GM12878 (cell line): Measurements from ENCODE around the gene MEP1B. TPM values are rescaled to one million over a fixed set of nuclear protein-coding genes. Genes with fewer than 3 reads are reported as not detected.

Experiments
- ATAC-seq: fragments of 200-7000 bp; cut with Tn5 transposase; 3 replicates; pipeline ENCODE4 v1.9.1; 2020; ENCODE audit warnings: mild to moderate bottlenecking, moderate library complexity
- BruUV-seq: library from RNA; stranded (reverse); fragments of 400-500 nt; replicated peaks from 2 replicates; lab custom pipeline; 2021; lab: Mats Ljungman, UMichigan
- CTCF ChIA-PET: fragments of 300-600 bp; sonication (Branson Sonifier 250); formaldehyde crosslinking; extraction: SDS; loops from one replicate; lab custom pipeline; 2021; ENCODE audit warnings: inconsistent platforms; lab: Yijun Ruan, JAX
- POLR2A ChIA-PET: fragments of 350-600 bp; formaldehyde crosslinking; extraction: SDS; loops from one replicate; lab custom pipeline; 2021; ENCODE audit warnings: inconsistent platforms; lab: Charles Lee
- RAD21 ChIA-PET: fragments of 300-600 bp; sonication (Branson Sonifier 250); formaldehyde crosslinking; loops from one replicate; lab custom pipeline; 2023; ENCODE audit warnings: antibody characterized with exemption; ENCODE audit not compliant: unreplicated experiment; lab: Charles Lee
- SMC1A ChIA-PET: fragments of 300-600 bp; sonication (Branson Sonifier 250); formaldehyde crosslinking; loops from one replicate; lab custom pipeline; 2023; ENCODE audit not compliant: unreplicated experiment, uncharacterized antibody; lab: Charles Lee
- DNase-seq: peaks from one replicate; pipeline ENCODE4 v3.0.0-alpha.2; 2011; ENCODE audit warnings: low read depth, low spot score
- FAIRE-seq: peaks from 3 replicates; lab custom pipeline; 2011; peaks lifted over from hg19 to GRCh38; lab: Jason Lieb, UNC
- H2AFZ ChIP-seq: 2 replicates; pipeline ENCODE4 v1.6.0; 2011; ENCODE audit warnings: low read depth, low read length, control low read depth; ENCODE audit not compliant: control insufficient read depth
- H3K27ac ChIP-seq: 2 replicates; pipeline ENCODE4 v1.5.1; 2011; ENCODE audit warnings: control low read depth; ENCODE audit not compliant: control insufficient read depth, insufficient read depth
- H3K27me3 ChIP-seq, 2 experiments: replicated peaks in 1 of 2; 2 replicates each; pipeline versions ENCODE4 v1.6.0 to v1.6.1; 2011; ENCODE audit warnings: low read length in 1 of 2; ENCODE audit not compliant: control insufficient read depth in 2 of 2, insufficient read depth in 2 of 2
- H3K36me3 ChIP-seq, 2 experiments: 2 replicates each; pipeline ENCODE4 v1.5.1; 2011; ENCODE audit warnings: low read length in 1 of 2; ENCODE audit not compliant: control insufficient read depth in 2 of 2, insufficient read depth in 2 of 2
- H3K4me1 ChIP-seq: 2 replicates; pipeline ENCODE4 v1.6.1; 2011; ENCODE audit warnings: mild to moderate bottlenecking, low read length, moderate library complexity, mixed read lengths; ENCODE audit not compliant: control insufficient read depth, insufficient read depth
- H3K4me2 ChIP-seq: 2 replicates; pipeline ENCODE4 v1.6.0; 2011; ENCODE audit warnings: control low read depth; ENCODE audit not compliant: control insufficient read depth, insufficient read depth
- H3K4me3 ChIP-seq: fragments of 200-600 bp; sonication (generic); 2 replicates; pipeline ENCODE4 v1.5.1; 2016
- H3K79me2 ChIP-seq: 2 replicates; pipeline ENCODE4 v1.6.0; 2011; ENCODE audit warnings: low read length; ENCODE audit not compliant: control insufficient read depth, insufficient read depth
- H3K9ac ChIP-seq: 2 replicates; pipeline ENCODE4 v1.8.0; 2011; ENCODE audit warnings: low read length, control low read depth, mixed read lengths; ENCODE audit not compliant: control insufficient read depth, insufficient read depth
- H3K9me3 ChIP-seq: replicated peaks from 3 replicates; pipeline ENCODE4 v1.5.1; 2011; ENCODE audit warnings: mild to moderate bottlenecking, low read length; ENCODE audit not compliant: control insufficient read depth, insufficient read depth
- H4K20me1 ChIP-seq: 2 replicates; pipeline ENCODE4 v1.6.0; 2011; ENCODE audit not compliant: control insufficient read depth, insufficient read depth
- ATF2 ChIP-seq: IDR thresholded peaks from 2 replicates; pipeline ENCODE4 v1.6.1; 2012; ENCODE audit warnings: low read length, inconsistent platforms
- CBX5 ChIP-seq: sonication (generic); IDR thresholded peaks from 2 replicates; pipeline ENCODE4 v1.6.1; 2016; ENCODE audit warnings: low read depth, moderate library complexity, mild to moderate bottlenecking, inconsistent platforms
- CEBPB ChIP-seq, 2 experiments: fragments of 150-350 bp in 1 of 2; IDR thresholded peaks; 2 replicates each; pipeline ENCODE4 v1.6.1; 2012 to 2014; ENCODE audit warnings: low read depth in 2 of 2, low read length in 2 of 2, borderline replicate concordance in 1 of 2, inconsistent platforms in 1 of 2
- CHD2 ChIP-seq: IDR thresholded peaks from 2 replicates; pipeline ENCODE4 v1.6.1; 2011; ENCODE audit warnings: low read depth, low read length, improper control_type of control experiment, borderline replicate concordance
- DPF2 ChIP-seq: fragments of 450-650 bp; IDR thresholded peaks from 2 replicates; pipeline ENCODE4 v1.6.1; 2017; ENCODE audit warnings: mild to moderate bottlenecking
- HDGF ChIP-seq: fragments of 450-650 bp; IDR thresholded peaks from 2 replicates; pipeline ENCODE4 v1.6.1; 2016; ENCODE audit warnings: antibody characterized with exemption
- MAX ChIP-seq: IDR thresholded peaks from 2 replicates; pipeline ENCODE4 v1.6.1; 2012; ENCODE audit warnings: low read depth, low read length, improper control_type of control experiment
- NR2C1 ChIP-seq: fragments of 450-650 bp; IDR thresholded peaks from 2 replicates; pipeline ENCODE4 v1.6.1; 2017; ENCODE audit warnings: antibody characterized with exemption, mild to moderate bottlenecking, moderate library complexity
- RFX5 ChIP-seq: IDR thresholded peaks from 2 replicates; pipeline ENCODE4 v1.6.1; 2011; ENCODE audit warnings: low read depth, low read length, improper control_type of control experiment
- RUNX3 ChIP-seq: IDR thresholded peaks from 2 replicates; pipeline ENCODE4 v1.6.1; 2012; ENCODE audit warnings: low read length, inconsistent platforms
- SMAD1 ChIP-seq: fragments of 450-650 bp; IDR thresholded peaks from 2 replicates; pipeline ENCODE4 v1.6.1; 2018; ENCODE audit warnings: mild to moderate bottlenecking, low read depth; ENCODE audit not compliant: partially characterized antibody
- SRF ChIP-seq, 2 experiments: IDR thresholded peaks; 2 replicates each; pipeline ENCODE4 v1.6.1; 2011; ENCODE audit warnings: low read depth in 2 of 2, low read length in 2 of 2, mild to moderate bottlenecking in 1 of 2, moderate library complexity in 1 of 2
- TBL1XR1 ChIP-seq: IDR thresholded peaks from 2 replicates; pipeline ENCODE4 v1.6.1; 2012; ENCODE audit warnings: low read depth, low read length, improper control_type of control experiment
- TCF7 ChIP-seq: IDR thresholded peaks from 2 replicates; pipeline ENCODE4 v1.6.1; 2014; ENCODE audit warnings: antibody characterized with exemption, borderline replicate concordance
- ZNF217 ChIP-seq: fragments of 450-650 bp; IDR thresholded peaks from 2 replicates; pipeline ENCODE4 v1.6.1; 2017; ENCODE audit warnings: antibody characterized with exemption, mild to moderate bottlenecking
- WGBS: methylation state at CpG from one replicate; pipeline ENCODE4 v1.1.6; 2016; ENCODE audit warnings: low lambda C conversion rate; ENCODE audit not compliant: insufficient replicate concordance, insufficient coverage; ENCODE audit errors: missing lambda C conversion rate; 5-methylcytosine and 5-hydroxymethylcytosine counted together
- in situ Hi-C: fragments of 300-500 bp; cut with MboI; formaldehyde crosslinking; loops from 9 replicates; pipeline ENCODE4 v1.14.3; 2018; ENCODE audit warnings: mixed read lengths
- intact Hi-C: fragments of 100-400 bp; cut with micrococcal nuclease; formaldehyde crosslinking; loops from one replicate; pipeline ENCODE4 v1.14.2; 2022; ENCODE audit not compliant: unreplicated experiment
- polyA plus RNA-seq, 11 experiments: library from polyadenylated mRNA; depleted of rRNA in 4 of 11; unstranded in 6 of 11; stranded (reverse) in 5 of 11; fragments of >200 nt; fragmentation: Nextera tagmentation in 4 of 11; fragmentation: Illumina TruSeq in 1 of 11; extraction: Ambion mirVana in 4 of 11; extraction: Trizol in 1 of 11; gene quantifications; 1 replicate in 1 of 11; 2 replicates in 10 of 11; pipeline versions ENCODE4 v1.2.1 to v1.2.3, GENCODE V29; 2011 to 2016; ENCODE audit warnings: inconsistent platforms in 2 of 11, missing spikeins in 2 of 11, low read depth in 1 of 11
- total RNA-seq, 4 experiments: library from RNA; depleted of rRNA in 3 of 4; stranded (reverse); fragments of >200 nt in 3 of 4; fragmentation: Illumina TruSeq in 1 of 4; extraction: Trizol in 1 of 4; gene quantifications; 2 replicates each; pipeline versions ENCODE4 v1.2.1 to v1.2.3, GENCODE V29; 2013 to 2021
- TF ChIP-seq, protein P1 (sequence below): fragments of 450-650 bp; conservative IDR thresholded peaks from 2 replicates; pipeline ENCODE4 v1.6.1; 2017; ENCODE audit warnings: mild to moderate bottlenecking, moderate library complexity
- TF ChIP-seq, protein P2 (sequence below): fragments of 450-650 bp; IDR thresholded peaks from 2 replicates; pipeline ENCODE4 v1.6.1; 2016; ENCODE audit warnings: mild to moderate bottlenecking

MEP1B gene
- total and polyA plus RNA-seq, 10 of the 15 experiments (the other 5 are each of a cell fraction or from before 2014, with no cell fraction given): 0.04 to 0.05 TPM; not detected in 8

DNA sequence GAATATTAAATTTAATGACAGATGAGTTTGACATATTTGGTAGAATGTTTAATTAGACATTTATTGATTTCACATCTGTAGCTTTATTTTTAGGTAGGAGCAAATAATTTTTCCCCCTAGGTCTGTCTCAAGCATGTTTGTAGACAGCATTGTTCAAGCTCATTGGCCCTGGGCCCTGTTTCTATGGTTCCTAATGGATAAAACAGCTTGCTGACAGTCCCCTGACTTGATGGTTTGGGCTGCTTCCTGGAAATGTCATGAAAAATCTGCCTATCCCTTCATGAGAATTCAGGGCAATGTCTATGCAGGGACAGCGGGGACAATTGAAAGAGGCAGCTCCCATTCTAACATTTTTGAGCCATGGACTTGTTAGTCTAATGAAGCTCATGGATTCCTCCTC is 14.6 kb upstream of the MEP1B start:
- H2AFZ ChIP-seq: no peak overlapping the region
- in situ Hi-C loops: no loop called here
- WGBS: 45% methylated on average over 1 of the region's 1 CpG
- no peaks in the 10 kb centered on the region for H3K4me1 ChIP-seq
- DNase-seq (no peak), ATAC-seq (no peak), FAIRE-seq (no peak)
- no peaks in the 10 kb centered on the region for H4K20me1 ChIP-seq
- no peaks in the 10 kb centered on the region for H3K9me3 ChIP-seq
- ChIA-PET POLR2A (no interaction called here), CTCF (interaction anchor here (1.0 kb wide), 1 partner anchor 11 kb away, joined by 5 read pairs; no protein-coding TSS in a partner anchor), RAD21 (no interaction called here), SMC1A (interaction anchor here (0.6 kb wide), 1 partner anchor 109 kb away, joined by 3 read pairs; no protein-coding TSS in a partner anchor)
- no peaks in the 10 kb centered on the region for H3K27me3 ChIP-seq
- intact Hi-C loops: no loop called here
- TF ChIP-seq SRF (IDR thresholded peaks at IDR 0.05; ENCODE audit: low read depth in 2 of 2, low read length in 2 of 2) (no peak), CHD2 (no peak), RUNX3 (no peak), TCF7 (no peak), TBL1XR1 (no peak), RFX5 (no peak), SMAD1 (no peak), MAX (no peak), ZNF217 (no peak), NR2C1 (no peak), DPF2 (no peak), HDGF (no peak), CEBPB (IDR thresholded peaks at IDR 0.05; ENCODE audit: borderline replicate concordance in 1 of 2, low read depth in 2 of 2, low read length in 2 of 2) (no peak), ATF2 (no peak), CBX5 (no peak)
- TF ChIP-seq, protein P1, sequence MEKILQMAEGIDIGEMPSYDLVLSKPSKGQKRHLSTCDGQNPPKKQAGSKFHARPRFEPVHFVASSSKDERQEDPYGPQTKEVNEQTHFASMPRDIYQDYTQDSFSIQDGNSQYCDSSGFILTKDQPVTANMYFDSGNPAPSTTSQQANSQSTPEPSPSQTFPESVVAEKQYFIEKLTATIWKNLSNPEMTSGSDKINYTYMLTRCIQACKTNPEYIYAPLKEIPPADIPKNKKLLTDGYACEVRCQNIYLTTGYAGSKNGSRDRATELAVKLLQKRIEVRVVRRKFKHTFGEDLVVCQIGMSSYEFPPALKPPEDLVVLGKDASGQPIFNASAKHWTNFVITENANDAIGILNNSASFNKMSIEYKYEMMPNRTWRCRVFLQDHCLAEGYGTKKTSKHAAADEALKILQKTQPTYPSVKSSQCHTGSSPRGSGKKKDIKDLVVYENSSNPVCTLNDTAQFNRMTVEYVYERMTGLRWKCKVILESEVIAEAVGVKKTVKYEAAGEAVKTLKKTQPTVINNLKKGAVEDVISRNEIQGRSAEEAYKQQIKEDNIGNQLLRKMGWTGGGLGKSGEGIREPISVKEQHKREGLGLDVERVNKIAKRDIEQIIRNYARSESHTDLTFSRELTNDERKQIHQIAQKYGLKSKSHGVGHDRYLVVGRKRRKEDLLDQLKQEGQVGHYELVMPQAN: no peak
- TF ChIP-seq, protein P2, sequence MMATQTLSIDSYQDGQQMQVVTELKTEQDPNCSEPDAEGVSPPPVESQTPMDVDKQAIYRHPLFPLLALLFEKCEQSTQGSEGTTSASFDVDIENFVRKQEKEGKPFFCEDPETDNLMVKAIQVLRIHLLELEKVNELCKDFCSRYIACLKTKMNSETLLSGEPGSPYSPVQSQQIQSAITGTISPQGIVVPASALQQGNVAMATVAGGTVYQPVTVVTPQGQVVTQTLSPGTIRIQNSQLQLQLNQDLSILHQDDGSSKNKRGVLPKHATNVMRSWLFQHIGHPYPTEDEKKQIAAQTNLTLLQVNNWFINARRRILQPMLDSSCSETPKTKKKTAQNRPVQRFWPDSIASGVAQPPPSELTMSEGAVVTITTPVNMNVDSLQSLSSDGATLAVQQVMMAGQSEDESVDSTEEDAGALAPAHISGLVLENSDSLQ: no peak
- H3K36me3 ChIP-seq: no peaks in the 10 kb centered on the region
- H3K4me3 ChIP-seq: no peak overlapping the region
- H3K79me2 ChIP-seq: no peaks in the 10 kb centered on the region
- no TSS peak for BruUV-seq
- no peak overlapping the region for H3K4me2 ChIP-seq
- no peak overlapping the region for H3K9ac ChIP-seq
- H3K27ac ChIP-seq: no peak overlapping the region
